A673 (cell line): Measurements from ENCODE around the gene SSC5D. TPM values are rescaled to one million over a fixed set of nuclear protein-coding genes. Genes with fewer than 3 reads are reported as not detected.
"Not testable (repeated sequence)": the region's sequence is repeated elsewhere in the genome, so short reads cannot be mapped to it uniquely, and the experiment has no call there.

ENCODE experiments used
- BruUV-seq: library from RNA; stranded (reverse); fragments of 400-500 nt; replicated peaks from 2 replicates; lab custom pipeline; 2021; lab: Mats Ljungman, UMichigan
- CTCF ChIA-PET: fragments of 300-600 bp; sonication (Branson Sonifier 250); formaldehyde crosslinking; loops from one replicate; lab custom pipeline; 2022; ENCODE audit warnings: antibody characterized with exemption; lab: Charles Lee
- POLR2A ChIA-PET: fragments of 300-600 bp; sonication (Branson Sonifier 250); formaldehyde crosslinking; loops from one replicate; lab custom pipeline; 2022; ENCODE audit warnings: antibody characterized with exemption; ENCODE audit not compliant: low non-redundant PET; lab: Charles Lee
- DNase-seq: peaks from one replicate; pipeline ENCODE4 v3.0.0-alpha.2; 2015; ENCODE audit warnings: low spot score
- H3K27ac ChIP-seq: fragments of 200-600 bp; sonication (generic); 2 replicates; pipeline ENCODE4 v1.5.1; 2016; ENCODE audit warnings: mixed run types, low read depth, mild to moderate bottlenecking, mixed read lengths, antibody characterized with exemption, low read length; ENCODE audit not compliant: poor library complexity, severe bottlenecking
- H3K27me3 ChIP-seq: fragments of 200-600 bp; sonication (generic); replicated peaks from 2 replicates; pipeline ENCODE4 v1.6.1; 2017; ENCODE audit warnings: mixed run types, low read depth, mild to moderate bottlenecking, mixed read lengths, antibody characterized with exemption, low read length; ENCODE audit not compliant: insufficient read depth, poor library complexity
- H3K36me3 ChIP-seq: fragments of 200-600 bp; sonication (generic); 2 replicates; pipeline ENCODE4 v1.6.1; 2016; ENCODE audit warnings: mixed run types, mild to moderate bottlenecking, mixed read lengths, antibody characterized with exemption, low read length; ENCODE audit not compliant: insufficient read depth, poor library complexity, severe bottlenecking
- H3K4me1 ChIP-seq: fragments of 200-600 bp; sonication (generic); 2 replicates; pipeline ENCODE4 v1.6.1; 2017; ENCODE audit warnings: mixed run types, mild to moderate bottlenecking, mixed read lengths, antibody characterized with exemption, low read length; ENCODE audit not compliant: insufficient read depth, poor library complexity, severe bottlenecking
- H3K4me3 ChIP-seq: fragments of 200-600 bp; sonication (generic); 2 replicates; pipeline ENCODE4 v1.5.1; 2016; ENCODE audit warnings: low read depth, mixed run types, mild to moderate bottlenecking, mixed read lengths, low read length; ENCODE audit not compliant: poor library complexity, severe bottlenecking
- H3K9me3 ChIP-seq: fragments of 200-600 bp; sonication (generic); 2 replicates; pipeline ENCODE4 v1.6.1; 2016; ENCODE audit warnings: mixed run types, low read depth, mild to moderate bottlenecking, mixed read lengths, antibody characterized with exemption, low read length; ENCODE audit not compliant: poor library complexity, severe bottlenecking
- EZH2 ChIP-seq: fragments of 200-600 bp; sonication (generic); IDR thresholded peaks from 2 replicates; pipeline ENCODE4 v1.6.1; 2017; ENCODE audit warnings: borderline replicate concordance, low read depth, mild to moderate bottlenecking, mixed read lengths, antibody characterized with exemption, low read length; ENCODE audit not compliant: poor library complexity, severe bottlenecking
- intact Hi-C: fragments of 100-400 bp; cut with micrococcal nuclease; formaldehyde crosslinking; loops from one replicate; pipeline ENCODE4 v1.10.0; 2022; ENCODE audit not compliant: unreplicated experiment
- total RNA-seq: library from RNA; stranded (reverse); gene quantifications from 2 replicates; pipeline ENCODE4 v1.2.3, GENCODE V29; 2021
- TF ChIP-seq, protein P1 (sequence below): fragments of 300-800, 200-600 bp; sonication (generic); conservative IDR thresholded peaks from 2 replicates; pipeline ENCODE4 v1.5.1; 2017; ENCODE audit warnings: low read depth, mild to moderate bottlenecking, antibody characterized with exemption, low read length, moderate library complexity, mixed read lengths

The SSC5D gene
- total RNA-seq, 1 experiment from 2014 or later, result 1.4 TPM

DNA sequence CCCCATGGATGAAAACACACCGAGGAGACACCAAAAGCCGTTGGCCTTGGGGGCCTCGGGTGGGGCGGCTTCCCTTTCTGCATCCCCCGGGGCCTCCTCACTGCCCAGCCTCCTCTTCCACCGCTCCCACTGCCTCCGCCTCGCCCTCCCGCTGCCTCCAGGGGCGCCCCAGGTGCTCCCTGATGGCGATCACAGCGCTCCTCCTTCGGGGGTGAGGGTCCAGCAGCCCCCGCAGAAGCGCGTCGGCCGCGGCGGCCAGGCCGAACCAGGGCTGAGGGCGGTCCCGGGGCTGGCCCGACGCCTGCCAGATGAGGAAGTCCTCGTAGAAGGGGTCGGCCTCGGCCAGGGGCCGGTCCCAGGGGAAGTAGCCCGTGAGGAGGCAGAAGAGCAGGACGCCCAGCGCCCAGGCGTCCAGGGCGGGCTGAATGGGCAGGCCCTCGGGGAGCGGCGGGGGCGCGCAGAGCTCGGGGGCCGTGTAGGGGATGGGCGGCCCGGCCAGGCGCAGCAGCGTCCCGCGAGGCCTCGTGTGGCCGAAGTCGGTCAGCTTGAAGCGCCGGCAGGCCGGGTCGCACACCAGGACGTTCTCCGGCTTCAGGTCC, 41.5 kb downstream of the SSC5D start:
- Histone ChIP-seq H3K9me3 (no peaks in the 10 kb centered on the region), H3K27me3 (no peaks in the 10 kb centered on the region), H3K4me3 (no peak overlapping the region), H3K4me1 (no peaks in the 10 kb centered on the region), H3K27ac (no peak overlapping the region), H3K36me3 (no peaks in the 10 kb centered on the region)
- intact Hi-C loops, result no loop called here
- no peak for DNase-seq
- TF ChIP-seq, protein P1, sequence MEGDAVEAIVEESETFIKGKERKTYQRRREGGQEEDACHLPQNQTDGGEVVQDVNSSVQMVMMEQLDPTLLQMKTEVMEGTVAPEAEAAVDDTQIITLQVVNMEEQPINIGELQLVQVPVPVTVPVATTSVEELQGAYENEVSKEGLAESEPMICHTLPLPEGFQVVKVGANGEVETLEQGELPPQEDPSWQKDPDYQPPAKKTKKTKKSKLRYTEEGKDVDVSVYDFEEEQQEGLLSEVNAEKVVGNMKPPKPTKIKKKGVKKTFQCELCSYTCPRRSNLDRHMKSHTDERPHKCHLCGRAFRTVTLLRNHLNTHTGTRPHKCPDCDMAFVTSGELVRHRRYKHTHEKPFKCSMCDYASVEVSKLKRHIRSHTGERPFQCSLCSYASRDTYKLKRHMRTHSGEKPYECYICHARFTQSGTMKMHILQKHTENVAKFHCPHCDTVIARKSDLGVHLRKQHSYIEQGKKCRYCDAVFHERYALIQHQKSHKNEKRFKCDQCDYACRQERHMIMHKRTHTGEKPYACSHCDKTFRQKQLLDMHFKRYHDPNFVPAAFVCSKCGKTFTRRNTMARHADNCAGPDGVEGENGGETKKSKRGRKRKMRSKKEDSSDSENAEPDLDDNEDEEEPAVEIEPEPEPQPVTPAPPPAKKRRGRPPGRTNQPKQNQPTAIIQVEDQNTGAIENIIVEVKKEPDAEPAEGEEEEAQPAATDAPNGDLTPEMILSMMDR, result no peak
- TF ChIP-seq EZH2, result no peak
- ChIA-PET POLR2A (no interaction called here), CTCF (no interaction called here)
- BruUV-seq, result no TSS peak

DNA sequence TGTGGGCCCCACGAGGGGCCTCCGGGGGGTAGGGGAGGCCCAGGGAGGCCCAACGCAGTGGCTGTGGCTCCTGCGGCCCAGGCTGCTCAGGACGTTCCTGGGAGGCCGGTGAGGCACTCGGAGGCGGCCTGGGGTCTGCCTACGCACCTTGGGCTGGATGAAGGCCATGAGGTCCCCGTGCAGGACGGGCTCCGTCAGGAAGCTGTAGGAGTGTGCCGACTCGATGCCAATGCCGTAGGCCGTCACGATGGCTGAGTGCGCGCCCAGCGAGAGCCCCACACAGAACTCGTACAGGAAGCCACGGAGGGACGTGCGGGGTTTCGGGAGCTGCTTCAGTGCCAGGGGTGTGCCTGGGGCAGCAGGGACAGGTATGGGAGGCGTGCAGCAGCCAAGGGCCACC, 42.8 kb downstream of the SSC5D start:
- Histone ChIP-seq H3K4me1 (no peaks in the 10 kb centered on the region), H3K4me3 (no peak overlapping the region), H3K9me3 (no peaks in the 10 kb centered on the region), H3K27me3 (no peaks in the 10 kb centered on the region), H3K27ac (no peak overlapping the region), H3K36me3 (no peaks in the 10 kb centered on the region)
- intact Hi-C loops, result no loop called here
- BruUV-seq, result no TSS peak
- ChIA-PET CTCF (no interaction called here), POLR2A (no interaction called here)
- TF ChIP-seq, protein P1, result no peak
- TF ChIP-seq EZH2, result no peak
- DNase-seq, result no peak

DNA sequence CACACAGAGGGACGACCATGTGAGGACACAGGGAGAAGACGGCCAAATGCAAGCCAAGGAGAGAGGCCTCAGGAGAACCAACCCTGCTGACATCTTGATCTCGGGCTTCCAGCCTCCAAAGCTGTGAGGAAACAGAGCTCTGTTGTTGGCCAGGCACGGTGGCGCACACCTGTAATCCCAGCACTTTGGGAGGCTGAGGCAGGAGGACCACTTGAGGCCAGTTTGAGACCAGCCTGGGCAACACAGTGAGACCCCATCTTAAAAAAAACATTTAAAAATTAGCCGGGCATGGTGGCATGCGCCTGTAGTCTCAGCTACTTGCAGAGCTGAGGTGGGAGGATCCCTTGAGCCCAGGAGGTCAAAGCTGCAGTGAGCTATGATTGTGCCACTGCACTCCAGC, 46.0 kb downstream of the SSC5D start:
- H3K4me3 ChIP-seq, CTCF ChIA-PET, H3K27ac ChIP-seq, DNase-seq, H3K9me3 ChIP-seq, H3K4me1 ChIP-seq, H3K36me3 ChIP-seq, BruUV-seq, H3K27me3 ChIP-seq, intact Hi-C loops: not testable (repeated sequence)
- POLR2A ChIA-PET, result interaction anchor here (0.7 kb wide), 1 partner anchor 35 kb away, joined by 17 read pairs; no protein-coding TSS in a partner anchor
